Cortex of kidney (tissue), 1 donor: ENCODE measurements around the gene NOLC1.

ENCODE experiments used
- DNase-seq: peaks from one replicate; lab custom pipeline; 2025; lab: John Stamatoyannopoulos, UW

NOLC1 gene

DNA sequence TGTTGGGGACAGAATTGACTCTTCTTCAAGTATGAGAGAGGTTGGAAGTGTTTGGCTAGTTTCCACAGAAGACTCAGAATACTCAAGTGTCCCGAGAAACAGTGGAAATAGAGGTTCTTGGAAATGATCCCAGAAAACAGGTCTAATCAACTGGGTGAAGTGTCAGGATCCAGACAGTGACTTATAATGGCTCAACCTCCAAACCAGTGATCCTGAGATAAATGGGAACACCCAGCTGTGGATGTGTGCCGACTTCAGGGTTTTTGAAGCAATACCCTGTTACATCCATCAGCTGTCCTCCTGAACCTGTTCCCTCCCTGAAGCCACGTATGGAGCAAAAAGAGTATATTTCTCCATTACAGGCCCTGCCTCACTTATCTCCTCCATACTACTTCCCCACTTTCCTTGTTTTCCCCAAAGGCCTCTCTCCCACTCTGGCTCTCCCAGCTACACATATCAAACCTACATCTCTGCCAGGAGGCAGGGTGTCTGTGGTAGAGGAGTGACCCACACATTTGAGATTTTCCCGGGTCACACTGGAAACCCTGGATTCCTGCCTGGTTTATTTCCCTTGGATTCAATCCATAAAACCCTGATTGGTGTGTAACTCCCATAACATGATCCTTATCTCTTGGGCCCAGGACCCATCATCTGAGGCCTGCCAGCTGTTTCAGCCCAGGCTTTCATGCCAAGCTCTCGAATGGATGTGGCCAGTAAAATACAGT lies 56.3 kb downstream of the NOLC1 start:
- DNase-seq = no peak

DNA sequence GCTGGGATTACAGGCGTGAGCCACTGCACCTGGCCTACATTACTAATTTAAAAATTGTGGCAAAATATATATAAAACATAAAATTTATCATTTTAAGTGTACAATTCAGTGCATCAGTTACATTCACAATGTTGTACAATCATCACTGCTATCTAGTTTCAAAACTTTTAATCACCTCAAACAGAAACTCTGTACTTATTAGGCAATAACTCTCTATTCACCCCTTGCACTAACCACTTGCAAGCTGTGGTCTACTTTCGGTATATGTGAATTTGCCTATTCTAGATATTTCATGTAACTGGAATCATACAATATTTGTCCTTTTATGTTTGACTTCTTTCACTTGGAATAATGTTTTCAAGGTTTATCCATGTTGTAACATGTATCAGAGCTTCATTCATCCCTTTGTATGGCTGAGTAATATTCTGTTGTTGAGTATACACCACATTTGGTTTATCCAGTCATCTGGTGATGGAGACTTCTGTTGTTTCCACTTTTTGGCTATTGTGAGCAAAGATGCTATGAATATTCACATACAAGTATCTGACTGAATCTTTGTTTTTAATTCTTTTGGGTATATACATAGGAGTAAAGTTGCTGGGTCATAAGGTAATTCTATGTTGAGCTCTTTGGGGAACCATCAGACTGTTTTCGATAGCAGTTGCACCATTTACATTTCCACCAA lies 59.6 kb downstream of the NOLC1 start:
- DNase-seq = no peak
